Stimulated activated CD4-positive, alpha-beta T cell treated with anti-CD3 and anti-CD28 coated beads, Interleukin-12 subunit alpha, Interleukin-12 subunit beta, amount 100 ng/mL, for 4 hours (primary cell): ENCODE measurements around the gene TMTC4.
A peak's percentile ranks its signal among the peaks of the same experiment; 100 is the strongest.
"Not testable (repeated sequence)": the region's sequence is repeated elsewhere in the genome, so short reads cannot be mapped to it uniquely, and the experiment has no call there.

Experiments
- DNase-seq: peaks from one replicate; pipeline ENCODE4 v3.0.0-alpha.2; 2020

Gene TMTC4

DNA sequence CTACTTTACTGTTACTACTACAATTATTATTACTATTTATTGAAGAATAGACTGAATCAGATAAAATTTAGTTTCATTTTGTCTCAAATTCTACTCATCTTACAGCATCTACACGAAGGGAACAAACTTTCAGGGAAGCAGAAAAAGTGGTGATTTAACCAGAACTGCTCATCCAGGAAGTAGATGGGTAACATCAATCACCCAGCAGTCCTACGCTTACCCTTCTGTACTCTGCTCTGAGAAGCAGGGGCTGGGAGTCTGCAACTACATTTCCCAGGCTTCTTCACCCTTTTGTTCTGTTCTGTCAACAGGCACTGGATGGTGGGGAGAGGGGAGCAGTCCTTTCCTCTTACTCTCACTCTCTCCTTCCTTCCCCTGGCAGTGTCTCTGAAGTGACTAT lies 54.7 kb downstream of the TMTC4 start:
- no peak for DNase-seq

DNA sequence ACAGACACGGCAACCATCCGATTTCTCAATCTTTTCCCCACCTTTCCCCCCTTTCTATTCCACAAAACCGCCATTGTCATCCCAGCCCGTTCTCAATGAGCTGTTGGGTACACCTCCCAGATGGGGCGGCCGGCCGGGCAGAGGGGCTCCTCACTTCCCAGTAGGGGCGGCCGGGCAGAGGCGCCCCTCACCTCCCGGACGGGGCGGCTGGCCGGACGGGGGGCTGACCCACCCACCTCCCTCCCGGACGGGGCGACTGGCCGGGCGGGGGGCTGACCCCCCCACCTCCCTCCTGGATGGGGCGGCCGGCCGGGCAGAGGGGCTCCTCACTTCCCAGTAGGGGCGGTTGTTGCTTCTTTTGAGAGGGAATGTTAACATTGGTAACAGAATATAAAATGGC lies 55.7 kb downstream of the TMTC4 start:
- not testable (repeated sequence) for DNase-seq

DNA sequence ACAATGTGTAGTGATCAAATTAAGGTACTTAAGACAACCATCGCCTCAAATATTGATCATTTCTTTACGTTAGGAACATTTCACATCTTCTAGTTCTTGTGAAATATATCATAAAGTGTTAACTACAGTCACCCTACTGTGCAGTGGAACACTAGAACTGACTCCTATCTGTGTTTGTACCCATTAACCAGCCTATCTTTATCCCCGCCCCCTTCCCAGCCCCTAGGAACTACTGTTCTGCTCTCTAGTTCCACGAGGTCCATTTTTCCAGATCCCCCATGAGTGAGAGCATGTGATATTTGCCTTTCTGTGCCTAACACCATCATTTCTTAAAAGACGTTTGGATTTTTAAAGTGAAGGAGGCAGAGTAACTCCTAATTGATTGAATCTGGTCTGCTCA lies 61.6 kb downstream of the TMTC4 start:
- DNase-seq = no peak

DNA sequence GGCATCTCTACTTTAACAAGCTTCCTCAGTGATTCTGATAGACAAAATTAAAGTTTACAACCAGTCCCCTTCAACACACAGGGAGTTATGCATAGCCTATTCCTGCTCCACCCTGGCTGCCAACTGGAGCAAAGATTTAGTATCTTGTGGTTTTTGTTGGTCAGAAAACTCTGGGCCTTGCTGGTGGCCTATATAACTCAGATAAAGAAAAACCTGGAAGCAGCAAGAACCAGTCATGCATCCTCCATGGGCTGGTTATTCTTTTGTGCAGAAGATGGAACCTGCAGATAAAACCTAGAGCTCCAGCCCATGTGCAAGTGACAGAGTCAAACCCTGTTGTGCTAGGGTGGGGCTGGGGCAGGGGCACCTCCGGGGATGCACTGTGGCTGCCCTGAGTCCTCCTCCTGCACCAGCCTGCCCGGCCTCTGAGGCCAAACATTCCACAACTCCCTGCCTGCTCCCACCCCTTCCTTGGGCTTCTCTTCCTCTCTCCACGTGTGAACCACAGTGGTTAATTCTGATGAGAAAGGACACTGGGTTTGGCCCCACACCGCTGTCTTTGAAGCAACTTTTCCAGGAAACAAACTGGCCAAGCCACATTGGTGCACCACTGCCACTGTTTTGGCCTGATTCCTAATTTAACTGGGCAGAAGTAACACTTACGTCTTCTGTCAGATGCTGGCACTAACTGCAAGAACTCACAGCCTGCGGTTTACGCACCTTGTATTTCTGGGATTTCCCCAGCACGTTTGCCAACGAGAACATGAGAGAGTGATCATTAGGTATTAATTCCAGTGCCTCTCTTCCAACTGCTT lies 62.7 kb downstream of the TMTC4 start:
- DNase-seq = no peak

DNA sequence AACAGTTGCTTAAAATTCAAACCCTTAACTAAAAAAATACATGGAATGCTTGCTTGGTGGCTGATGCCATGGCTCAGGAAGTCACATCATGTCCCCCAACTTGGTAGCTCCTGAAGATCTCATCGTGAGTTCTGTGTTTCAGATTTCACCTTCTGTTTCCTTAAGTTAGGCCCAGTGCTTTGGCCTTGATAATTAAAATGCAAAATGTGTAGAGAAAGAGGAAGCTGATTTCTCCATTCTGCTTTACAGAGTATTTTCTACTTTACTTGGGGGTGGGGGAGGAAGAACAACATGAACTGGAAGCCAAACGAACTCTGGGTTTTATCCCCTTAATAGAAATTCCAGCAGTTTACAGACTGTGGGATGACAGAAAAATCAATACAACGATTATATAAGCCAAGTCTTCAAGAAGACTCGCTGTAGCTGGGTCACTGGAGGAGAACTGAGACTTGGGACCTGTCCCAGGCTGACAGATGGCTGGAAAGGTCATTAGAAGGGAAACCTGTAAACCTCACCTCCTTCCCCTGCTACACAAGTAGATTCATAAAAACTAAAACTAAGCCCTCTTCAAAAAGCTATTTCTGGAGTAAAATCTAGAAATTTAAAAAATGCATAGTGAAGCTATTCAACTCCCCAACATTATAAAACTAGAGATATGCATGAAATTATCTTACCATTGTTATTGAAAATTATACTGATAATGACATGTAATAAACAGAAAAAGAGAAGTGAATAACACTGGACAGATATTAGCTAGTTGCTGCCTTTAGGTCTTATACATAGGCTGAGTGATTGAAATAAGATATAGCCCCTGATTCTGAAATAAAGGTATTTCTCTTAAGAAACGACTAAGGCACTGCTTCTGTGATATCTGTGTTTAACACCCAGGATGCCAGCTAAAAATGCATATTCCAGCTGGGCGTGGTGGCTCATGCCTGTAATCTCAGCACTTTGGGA lies 63.9 kb downstream of the TMTC4 start:
- no peak for DNase-seq

DNA sequence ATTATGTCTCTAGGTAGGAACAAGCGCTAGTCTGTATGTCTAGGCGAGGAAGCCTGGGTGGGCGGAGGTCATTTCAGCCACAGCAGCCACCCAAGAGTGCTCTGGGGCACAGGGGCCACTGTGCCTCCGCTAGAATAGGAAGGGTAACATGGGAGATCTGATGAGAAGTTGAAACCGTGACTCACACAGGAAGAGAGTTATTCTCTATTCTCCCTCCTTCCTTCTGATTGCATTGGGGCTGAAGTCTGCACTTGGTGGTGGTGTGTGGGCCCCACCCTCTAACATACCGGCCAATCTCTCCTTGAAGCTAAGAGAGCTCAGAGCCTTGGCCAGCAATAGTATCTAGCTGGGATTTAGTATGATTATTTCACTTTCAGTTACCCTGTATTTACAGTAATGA lies 65.7 kb downstream of the TMTC4 start:
- DNase-seq = no peak

DNA sequence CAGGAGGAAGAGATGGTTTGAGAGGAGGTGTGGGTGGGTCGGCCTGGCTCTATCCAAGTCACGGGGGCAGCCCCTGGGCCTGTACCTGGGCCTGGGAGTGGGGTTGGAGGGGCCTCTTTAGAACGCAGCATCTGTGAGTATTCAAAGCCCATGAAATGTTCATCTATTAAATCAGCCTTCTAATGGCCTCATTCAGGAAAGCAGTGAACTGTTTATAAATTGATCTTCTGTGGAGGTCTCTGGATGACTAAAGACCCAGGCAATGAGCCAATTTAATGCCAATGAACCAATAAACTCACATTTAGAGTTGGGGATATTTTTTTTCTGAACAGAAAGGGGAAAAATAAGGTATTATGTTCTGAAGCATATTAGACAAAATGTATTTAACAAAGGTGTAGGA lies 66.1 kb downstream of the TMTC4 start:
- no peak for DNase-seq

DNA sequence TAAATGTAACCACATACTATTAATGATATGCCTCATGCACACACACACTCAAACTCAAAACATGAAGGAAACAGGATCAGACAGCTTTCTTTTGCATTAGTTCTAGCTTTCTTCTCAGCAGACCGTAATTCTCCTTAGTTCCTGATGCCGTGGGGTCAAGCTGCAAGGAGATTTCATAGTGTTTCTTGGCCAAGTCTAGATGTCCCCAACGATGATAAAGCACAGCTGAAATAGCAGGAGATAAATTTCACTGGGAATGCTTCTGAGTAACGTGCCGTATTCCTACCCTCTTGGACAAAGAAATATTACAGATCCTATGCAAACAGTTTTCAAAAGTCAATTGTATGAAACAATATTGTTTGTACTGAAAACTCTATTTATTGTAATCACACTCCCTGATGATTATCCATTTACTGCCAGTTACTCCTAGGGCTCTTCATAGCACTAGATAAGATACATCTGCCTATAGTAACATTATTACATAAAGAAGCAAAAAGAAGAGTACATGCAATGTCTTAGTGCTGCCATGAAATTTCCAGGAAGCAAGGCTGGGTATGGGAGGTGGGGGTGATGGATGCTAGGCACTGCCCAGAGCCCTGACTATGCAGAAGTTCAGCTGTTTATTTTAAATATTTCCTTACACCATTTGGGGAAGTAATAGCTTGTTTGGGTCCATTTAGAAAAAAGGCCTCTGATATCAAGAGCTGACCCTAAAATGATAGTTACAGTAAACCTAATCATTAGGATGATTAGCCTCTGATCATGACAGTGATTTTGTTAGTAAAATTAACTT lies 69.5 kb downstream of the TMTC4 start:
- no peak for DNase-seq

DNA sequence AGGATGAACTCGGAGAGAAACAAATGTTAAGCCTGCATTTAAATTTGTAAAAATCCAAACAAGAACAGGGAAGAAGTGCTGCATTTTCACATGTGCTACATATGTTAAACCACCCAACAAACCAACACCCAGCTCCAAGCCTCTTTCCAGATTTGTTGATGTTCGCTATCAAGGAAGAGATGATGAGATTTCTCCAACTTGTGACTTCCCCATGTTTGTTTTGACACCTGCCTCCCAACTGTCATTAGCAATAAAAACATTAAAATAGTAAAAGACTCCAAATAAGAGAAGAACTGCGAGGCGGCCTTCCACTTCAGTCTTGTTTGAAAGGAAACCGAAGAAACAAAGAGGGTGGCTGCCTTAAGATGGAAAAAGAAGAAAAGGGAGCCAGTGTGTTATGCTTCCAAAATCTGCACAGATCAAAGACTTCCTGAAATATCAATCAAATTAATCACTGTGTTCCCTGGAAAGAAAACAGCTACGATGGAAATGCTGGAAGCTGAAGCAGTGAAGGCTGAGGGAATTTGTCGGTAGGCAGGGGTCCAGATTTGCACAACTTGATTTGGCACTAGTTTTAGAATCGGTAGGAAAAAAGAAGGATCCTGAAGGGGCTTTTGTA lies 72.0 kb downstream of the TMTC4 start:
- DNase-seq = no peak

DNA sequence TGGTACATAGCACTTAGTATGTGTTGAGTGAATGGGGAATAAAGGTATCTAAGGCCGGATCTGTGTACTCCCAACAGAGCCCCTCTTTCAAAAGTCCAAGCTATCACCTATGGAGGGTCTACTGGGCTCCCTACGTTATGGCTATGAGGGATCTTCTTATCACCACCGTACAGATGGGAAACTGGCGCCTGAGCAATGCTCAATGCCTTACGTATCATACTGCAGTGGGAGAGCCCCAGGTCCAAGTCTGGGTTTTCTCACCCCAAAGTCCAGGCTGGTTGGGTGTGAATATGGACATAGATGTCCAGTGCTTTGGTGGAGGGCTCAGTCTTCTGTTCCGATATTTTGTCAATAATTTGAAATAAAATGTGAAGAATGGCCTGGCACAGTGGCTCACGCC lies 72.9 kb downstream of the TMTC4 start:
- no peak for DNase-seq

DNA sequence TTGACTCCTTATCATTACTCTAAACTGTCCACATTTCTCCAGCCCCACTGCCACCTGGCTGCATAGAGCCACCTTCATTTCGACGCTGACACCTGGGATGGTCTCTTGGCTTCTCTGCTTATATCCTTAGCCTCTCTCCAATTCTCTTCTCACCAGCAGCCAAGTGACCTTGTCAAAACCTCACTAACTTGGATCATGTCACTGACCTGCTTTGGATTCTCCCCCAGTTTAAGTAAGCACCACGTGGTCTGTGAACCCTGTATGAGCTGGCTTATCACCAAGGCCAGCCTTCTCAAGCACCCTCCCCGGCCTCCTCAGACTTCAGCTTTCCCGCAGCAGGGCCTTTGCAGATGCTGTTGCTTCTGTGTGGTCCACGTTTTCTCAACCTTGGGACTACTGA lies 73.7 kb downstream of the TMTC4 start:
- no peak for DNase-seq

DNA sequence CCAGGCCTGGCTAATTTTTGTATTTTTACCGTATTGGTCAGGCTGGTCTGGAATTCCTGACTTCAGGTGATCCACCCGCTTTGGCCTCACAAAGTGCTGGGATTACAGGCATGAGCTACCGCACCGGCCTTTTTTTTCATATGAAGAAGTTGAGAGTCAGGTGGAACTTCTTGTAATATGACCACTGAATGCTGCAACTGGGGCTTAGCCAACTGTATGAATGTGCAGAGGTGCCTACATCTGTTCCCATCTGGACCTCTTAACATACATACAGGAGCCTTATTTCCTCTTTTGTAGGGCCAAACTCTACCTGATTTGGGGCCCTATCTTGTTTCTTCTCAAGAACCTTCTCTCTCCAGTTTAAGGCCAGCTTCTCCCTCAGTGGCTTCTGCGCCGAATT lies 74.1 kb downstream of the TMTC4 start:
- no peak for DNase-seq

DNA sequence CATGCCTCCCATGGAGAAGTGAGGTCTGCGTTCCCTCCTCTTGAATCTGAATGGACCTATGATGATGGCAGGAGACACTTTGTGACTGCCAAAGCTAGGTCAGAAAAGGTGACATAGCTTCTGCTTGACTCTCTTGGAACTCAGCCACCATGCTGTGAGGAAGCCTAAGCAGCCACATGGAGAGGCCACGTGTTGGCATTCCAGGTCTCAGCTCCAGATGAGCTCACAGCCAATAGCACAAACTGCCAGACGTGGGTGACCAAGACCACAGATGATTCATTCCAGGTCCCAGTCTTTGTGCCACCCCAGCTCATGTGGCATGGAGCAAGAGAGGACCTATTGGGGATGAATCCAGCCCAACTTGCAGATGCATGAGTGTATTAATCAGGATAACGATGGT lies 77.3 kb downstream of the TMTC4 start:
- DNase-seq = no peak

DNA sequence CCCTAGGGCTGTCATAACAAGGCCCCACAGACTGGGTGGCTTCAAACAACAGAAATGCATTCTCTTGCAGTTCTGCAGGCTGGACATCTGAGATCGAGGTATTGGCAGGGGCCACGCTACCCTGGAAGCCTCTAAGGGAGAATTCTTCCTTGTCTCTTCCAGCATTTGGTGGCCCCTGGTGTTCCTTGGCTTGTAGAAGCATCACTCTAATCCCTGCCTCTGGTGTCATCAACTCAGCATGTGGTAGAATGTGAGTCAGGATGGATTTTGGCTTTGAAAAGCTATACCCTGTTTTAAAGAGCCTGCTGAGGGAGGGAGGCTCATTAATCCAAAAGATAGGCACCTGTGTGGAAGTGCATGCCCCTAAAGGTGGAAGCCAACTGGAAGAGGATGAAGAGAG lies 78.1 kb downstream of the TMTC4 start:
- DNase-seq = no peak

DNA sequence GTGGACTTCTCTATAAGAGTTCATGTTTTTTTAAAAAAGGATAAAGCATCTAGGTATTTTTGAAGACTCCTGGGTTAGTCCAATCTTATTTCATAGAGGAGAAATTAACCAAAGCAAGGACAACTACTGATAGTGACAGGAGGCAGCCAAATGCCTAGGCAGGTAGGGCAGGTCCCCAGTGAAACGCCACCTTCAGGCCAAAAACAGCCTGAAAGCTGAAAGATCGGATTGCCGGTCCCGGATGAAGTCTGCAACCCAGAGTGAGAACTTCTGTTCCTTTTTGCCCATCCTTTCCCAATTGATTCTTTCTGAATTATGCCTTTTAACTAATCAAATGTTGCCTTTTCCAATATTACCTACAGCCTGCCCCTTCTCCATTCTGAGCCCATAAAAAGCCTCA lies 79.9 kb downstream of the TMTC4 start:
- no peak for DNase-seq

DNA sequence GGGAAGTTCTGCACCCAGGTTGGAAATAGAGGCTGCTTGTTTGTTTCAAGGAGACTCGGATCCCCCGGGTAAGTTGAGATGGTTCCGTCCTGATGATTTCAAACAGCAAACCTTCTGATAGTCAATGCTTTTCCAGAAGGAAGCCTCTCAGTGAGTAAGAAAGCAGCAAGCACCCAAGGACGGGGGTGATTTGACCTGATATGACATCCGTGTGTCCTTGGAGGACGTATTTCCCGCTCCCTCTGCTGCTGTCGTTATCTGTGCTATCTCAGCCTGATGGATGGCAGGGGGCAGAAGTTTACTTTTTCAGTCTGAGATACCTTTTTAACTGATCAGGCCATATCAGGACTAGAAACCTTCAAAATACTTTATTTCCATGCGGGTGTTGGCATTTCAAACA lies 80.3 kb downstream of the TMTC4 start:
- no peak for DNase-seq

DNA sequence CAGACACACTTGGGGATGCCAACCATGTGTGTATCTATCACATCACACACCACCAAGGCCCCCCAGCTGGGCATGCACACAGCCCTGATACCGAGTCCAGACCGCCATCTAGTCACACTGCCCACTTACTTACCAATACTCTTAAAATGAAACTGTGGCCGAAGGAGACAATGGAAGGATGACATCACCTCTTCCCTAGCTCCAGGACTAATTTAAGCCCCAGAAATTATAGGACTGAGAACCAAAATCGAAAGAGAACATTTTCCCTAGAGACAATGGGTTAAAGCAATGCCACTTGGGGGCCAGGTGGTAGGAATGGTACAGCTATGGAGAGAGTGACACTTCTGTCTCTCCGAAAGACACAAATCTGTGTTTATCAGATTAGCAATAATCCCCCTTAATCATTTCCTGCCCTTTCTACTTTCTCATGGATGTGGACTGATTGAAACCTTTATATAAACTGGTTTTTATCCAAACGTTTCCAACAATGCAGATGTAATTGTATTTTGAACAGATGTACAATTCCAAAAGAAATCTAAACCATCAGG lies 85.3 kb downstream of the TMTC4 start:
- no peak for DNase-seq

DNA sequence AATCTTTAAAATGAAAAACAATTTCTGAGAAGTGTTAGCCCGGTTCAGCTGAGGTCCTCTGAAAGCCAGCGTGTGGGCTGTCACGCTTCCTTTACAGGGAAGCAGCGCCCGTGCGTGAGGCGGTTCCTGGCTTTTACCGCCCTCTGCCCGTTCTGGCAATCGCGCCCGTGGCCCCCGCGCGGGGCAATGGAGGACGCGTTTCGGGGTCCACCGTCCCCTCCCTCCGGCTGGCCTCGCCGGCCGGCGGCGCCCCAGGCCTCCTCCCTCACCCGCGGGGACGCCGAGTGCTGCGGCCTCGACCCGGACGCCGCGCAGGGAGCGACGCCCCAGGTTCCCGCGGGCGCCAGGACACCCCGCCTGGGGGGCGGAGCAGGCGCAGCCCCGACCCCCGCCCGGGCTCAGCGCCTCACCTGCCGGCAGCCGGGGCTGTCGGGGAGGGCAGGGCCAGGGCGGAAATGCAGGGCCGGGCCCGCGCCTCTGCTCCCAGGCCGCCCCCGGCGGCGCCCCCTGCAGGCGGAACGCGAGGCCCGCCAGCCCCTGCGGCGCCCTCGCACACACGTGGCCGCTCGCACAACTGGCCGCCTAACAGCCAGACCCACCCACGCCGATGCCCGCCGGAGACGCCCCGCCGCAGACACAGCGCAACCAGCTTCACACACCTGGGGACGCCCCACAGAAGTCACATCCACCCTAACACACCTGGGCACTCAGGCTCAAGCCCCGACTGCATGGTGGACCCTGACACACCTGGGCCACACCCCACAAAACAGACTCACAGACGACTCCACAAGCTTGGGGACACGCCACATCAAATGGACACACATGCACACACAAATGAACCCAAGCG lies 86.0 kb downstream of the TMTC4 start, which contains the start of gene GGACT:
Gene GGACT (minus strand): TSS at position 459 of the 847 bp plus-strand sequence. CDS start 56,198 bp downstream, outside the sequence.
- peak; percentile 87 for DNase-seq

DNA sequence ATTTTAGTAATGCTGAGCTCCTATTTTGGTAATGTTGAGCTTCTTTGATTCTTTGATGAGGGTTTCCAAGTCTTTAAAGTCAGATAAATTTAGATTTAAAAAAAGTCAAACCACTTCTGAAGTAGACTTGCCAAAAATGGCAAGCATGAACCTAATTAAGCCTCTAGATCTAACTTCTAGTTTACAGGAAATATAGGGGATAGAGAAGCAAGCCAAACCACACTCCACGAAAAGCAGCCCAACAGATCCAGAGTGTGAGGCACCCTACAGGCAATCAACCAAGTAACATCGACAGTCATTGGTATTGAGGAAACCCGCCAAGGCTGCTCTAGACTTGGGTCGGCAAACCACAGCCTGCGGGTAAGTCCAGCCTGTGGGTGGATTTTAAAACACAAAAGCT lies 89.7 kb downstream of the TMTC4 start:
- DNase-seq = no peak

DNA sequence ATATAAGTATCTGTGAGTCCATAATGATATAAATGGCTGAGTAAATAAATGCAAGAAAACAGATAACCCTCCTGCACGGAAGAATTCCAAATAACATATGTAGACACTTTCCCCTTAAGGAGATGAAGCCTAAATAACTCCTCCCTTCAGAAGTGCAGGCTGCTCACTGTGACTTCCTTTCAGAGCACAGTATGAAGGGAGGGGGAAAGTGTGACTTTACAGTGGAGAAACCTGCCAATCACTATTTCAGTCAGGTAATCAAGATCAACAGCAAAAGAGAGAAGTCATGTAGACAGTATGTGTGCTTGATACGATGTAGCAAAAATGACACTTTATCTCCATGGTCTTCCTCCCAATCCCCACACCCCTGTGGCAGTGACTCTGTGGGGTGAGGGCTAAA lies 93.1 kb downstream of the TMTC4 start:
- no peak for DNase-seq

DNA sequence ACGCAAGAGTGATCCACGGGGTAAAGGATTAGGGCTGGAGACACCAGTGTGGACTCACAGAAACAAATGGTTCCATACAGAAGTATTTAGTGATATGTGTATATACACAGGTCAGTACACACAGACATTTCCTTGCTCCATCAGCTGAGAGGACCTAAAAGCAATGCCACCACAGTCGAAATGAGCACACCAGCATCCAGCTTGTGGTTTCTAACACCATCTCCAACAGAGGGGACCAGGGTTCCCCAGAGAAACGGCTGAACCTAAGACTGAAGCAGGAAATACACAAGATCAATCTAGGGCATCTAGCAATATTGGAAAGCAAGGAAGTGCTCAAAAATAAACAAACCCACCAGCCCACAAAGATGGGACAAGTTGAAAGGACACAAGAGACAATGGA lies 93.6 kb downstream of the TMTC4 start:
- no peak for DNase-seq
